GM21515 (cell line): Measurements from ENCODE around the gene ACTC1.

Experiments used
- ATAC-seq: cut with Tn5 transposase; IDR thresholded peaks from one replicate; pipeline ENCODE4 v1.9.1; 2021; ENCODE audit not compliant: unreplicated experiment

The ACTC1 gene

GRCh38 chr15:34759992-34760391 lies 35.4 kb downstream of the ACTC1 start:
- no peak for ATAC-seq

DNA sequence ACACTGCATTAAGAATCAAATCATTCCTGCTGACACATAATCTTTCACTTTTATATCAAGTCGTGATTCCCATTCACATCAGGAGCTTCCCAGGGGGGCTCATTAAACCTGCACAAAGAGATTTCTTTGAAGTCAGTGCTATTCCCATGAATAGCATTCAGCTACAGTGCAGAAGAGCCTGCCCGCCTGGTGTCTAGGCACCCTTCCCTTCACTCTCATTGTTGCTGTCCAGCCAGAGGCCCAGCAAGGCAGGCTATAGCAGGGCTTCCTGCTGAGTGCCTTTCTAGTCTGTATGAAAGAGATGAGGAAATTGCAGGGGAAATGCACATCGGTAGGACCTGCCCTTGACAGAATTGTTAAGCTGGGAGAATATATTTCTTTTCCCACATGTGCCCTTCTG lies 36.0 kb downstream of the ACTC1 start:
- ATAC-seq: no peak

DNA sequence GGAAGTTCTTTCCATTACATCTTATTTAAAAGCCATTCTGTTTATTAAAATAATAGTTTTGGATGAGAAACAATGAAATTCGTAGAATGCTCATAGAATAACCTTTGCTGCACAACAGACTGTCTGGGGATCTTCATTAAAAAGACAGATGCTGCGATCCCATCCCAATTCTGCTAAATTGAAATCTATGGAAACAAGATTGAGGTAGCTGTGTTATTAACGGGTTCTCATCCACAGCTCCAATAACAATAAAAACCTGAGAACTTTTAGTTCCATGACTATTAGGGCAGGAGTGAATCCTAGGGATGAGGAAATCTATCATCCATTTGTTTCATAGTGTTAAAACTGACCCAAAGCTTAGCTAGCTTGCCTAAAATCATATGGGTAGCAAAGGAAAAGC lies 38.1 kb downstream of the ACTC1 start:
- ATAC-seq: no peak

GRCh38 chr15:34755419-34755773 lies 40.0 kb downstream of the ACTC1 start:
- ATAC-seq: no peak

DNA sequence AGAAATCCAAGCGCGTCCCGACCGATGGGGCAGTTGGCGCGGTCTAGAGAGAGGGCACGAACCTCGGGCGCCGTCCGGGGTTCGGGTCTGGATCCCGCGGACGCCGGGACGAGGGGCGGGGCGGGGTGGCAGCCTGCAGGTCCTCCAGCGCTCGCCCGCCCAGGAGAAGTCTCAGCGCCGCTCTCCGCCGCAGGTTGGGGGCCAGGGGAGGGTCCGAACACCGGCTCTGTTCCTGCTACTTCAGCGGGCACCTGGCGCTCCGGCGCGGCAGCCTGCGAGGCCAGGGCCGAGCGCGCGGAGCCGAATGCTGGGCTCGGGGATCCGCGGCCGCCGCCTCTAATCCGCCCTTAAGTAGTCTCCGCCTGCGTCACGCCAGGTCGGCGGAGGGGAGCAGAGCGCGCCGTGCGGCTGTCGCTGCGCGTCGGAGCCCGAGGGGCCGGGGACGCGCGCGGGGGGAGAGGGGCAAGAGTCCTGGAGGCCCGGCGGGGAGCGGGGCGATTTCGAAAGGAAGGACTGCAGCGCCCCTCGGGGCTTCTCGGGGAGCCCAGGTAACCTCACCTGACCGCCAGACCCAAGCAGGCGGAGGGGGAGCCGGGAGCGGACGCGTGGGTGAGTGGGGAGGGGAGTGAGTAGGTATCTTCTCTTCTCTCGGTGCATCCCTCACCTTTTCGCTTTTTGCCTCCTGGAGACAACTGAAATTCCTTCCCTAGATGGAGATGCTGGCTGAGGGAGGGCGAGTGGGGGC lies 40.5 kb downstream of the ACTC1 start, which contains the start of gene GJD2:
GJD2 (minus strand) TSS at position 325 of the 745 bp plus-strand sequence. CDS start 510 bp downstream, outside the sequence.
- ATAC-seq: no peak

DNA sequence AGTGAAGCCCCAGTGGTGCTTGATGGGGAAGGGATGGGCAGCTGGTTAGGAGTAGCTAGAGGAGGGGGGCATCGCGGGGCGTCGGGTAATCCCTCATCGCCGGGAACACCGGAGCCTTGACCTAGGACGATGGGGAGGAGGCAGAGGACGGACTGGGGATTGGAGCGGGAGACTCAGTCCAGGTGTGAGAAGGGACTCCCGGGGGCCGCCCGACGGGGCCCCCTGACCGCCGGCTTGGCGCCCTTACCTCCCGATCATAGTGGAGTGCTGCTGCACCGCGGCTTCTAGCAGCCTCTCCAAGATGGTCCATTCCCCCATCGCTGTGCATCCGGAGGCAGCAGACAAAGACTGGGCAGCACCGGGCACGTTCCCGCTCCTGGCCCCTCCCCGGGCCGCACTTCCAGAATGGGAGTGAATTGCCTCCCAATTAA lies 41.2 kb downstream of the ACTC1 start:
- ATAC-seq: no peak

DNA sequence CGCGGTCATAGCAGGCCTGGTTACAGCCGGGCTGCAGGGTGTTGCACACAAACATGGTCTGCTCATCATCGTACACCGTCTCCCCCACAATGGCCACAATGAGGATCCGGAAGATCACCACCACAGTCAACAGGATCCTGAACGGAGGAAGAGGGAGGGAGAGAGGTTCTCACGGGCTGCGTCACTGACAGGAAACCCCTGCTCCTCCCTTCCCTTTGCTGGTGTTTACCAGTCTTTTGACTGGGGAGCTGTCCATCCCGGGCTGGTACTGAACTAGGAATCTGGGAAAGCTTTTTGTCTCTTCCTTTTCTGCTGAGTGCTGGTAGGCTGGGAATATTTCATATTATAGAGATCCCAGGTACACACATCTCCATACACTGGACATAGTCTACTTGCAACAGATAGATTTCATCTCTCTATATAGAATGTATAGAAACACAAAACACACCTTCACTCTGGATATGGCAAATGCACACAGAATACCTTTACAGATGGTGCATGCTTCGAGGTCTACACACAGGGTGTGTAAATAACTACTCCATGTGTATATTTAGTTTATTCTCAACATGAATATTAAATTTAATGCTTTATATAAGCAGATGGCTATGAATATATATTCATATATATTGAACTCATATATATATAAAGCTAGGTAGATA lies 42.0 kb downstream of the ACTC1 start:
- ATAC-seq: no peak

DNA sequence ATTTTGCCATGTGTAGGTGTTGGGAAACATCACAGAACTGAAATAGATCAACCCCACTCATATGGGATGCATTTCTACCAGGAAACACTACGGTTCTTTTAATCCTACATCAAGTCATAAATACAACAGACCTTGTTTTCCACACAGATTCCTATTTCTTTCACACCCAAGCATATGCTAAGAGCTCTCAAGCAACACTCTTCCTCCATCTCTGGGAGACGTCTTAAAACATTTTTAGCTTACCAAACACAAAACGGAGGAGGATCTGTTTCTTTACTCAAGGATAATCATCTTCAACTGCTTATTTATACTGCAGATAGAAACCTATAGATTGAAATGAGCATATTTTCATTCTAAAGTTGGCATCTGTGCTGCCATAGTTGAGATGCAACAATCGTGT lies 45.7 kb downstream of the ACTC1 start:
- ATAC-seq: no peak
